ENCODE data around the gene CDK6. TPM values are rescaled to one million over a fixed set of nuclear protein-coding genes. Genes with fewer than 3 reads are reported as not detected.
A peak's percentile ranks its signal among the peaks of the same experiment; 100 is the strongest.

CDK6 gene
- total RNA-seq, 4 donors from 2014 or later = 1.2 to 6.9 (median 2.6) TPM

GRCh38 chr7:92830532-92831110 lies 5.8 kb downstream of the CDK6 start:
- peaks cover 11 to 46% (median 44%) of the 10 kb centered on the region in 3 donors for H3K27me3 ChIP-seq
- no peaks in the 10 kb centered on the region for H3K36me3 ChIP-seq
- no peak for DNase-seq
- TF ChIP-seq, protein P1, sequence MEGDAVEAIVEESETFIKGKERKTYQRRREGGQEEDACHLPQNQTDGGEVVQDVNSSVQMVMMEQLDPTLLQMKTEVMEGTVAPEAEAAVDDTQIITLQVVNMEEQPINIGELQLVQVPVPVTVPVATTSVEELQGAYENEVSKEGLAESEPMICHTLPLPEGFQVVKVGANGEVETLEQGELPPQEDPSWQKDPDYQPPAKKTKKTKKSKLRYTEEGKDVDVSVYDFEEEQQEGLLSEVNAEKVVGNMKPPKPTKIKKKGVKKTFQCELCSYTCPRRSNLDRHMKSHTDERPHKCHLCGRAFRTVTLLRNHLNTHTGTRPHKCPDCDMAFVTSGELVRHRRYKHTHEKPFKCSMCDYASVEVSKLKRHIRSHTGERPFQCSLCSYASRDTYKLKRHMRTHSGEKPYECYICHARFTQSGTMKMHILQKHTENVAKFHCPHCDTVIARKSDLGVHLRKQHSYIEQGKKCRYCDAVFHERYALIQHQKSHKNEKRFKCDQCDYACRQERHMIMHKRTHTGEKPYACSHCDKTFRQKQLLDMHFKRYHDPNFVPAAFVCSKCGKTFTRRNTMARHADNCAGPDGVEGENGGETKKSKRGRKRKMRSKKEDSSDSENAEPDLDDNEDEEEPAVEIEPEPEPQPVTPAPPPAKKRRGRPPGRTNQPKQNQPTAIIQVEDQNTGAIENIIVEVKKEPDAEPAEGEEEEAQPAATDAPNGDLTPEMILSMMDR (IDR thresholded peaks at IDR 0.05 in 4 of 5, conservative IDR thresholded peaks at IDR 0.05 in 1 of 5) = no peak
- TF ChIP-seq POLR2A (IDR thresholded peaks at IDR 0.05) = no peak
- intact Hi-C loops (cut with DNase I; ENCODE audit: low total_unique reads) = loop anchor here (5.0 kb wide), 1 partner anchor 208 kb away; no protein-coding TSS in a partner anchor
- H3K4me3 ChIP-seq = peak overlapping the region in 1 of 4 donors; percentile 72
- H3K27ac ChIP-seq = peak overlapping the region in 3 of 4 donors; percentile 2 to 78 (median 5)
- no peaks in the 10 kb centered on the region for H3K9me3 ChIP-seq
- H3K4me1 ChIP-seq = peaks cover 0 to 6% of the 10 kb centered on the region in 2 donors
- no peak for ATAC-seq
- in situ Hi-C loops (cut with MboI; ENCODE audit: low sequenced_read_pairs in 4 of 4) = loop anchor here in 3 of 4 donors (5.0 to 25.0 kb wide), 3 partner anchors 203 to 218 kb away; no protein-coding TSS in a partner anchor

DNA sequence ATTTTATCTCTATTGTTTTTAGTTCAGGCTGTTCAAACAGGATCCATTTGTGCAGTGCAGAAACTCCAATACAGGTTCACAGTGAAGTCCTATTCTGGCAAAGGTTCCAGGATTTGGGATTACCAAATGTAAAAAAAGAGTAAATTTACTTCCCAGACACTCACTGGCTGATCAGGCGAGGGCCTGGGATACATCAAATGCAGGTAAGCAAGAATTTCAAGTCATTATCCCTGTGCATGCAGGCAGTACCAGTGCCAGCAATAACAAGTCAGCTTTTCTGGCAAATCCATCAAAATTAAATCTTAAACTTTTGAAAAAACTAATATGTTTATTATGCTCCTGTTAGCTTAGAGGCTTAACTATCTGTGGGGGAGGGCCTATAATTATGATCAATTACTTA lies 6.3 kb downstream of the CDK6 start:
- DNase-seq = no peak
- Histone ChIP-seq H3K9me3 (no peaks in the 10 kb centered on the region), H3K4me3 (no peak overlapping the region), H3K36me3 (no peaks in the 10 kb centered on the region), H3K27ac (peak overlapping the region in 1 of 4 donors; percentile 78), H3K4me1 (peaks cover 0 to 6% of the 10 kb centered on the region in 2 donors), H3K27me3 (peaks cover 11 to 41% (median 38%) of the 10 kb centered on the region in 3 donors)
- intact Hi-C loops (cut with DNase I; ENCODE audit: low total_unique reads) = loop anchor here (5.0 kb wide), 1 partner anchor 208 kb away; no protein-coding TSS in a partner anchor
- TF ChIP-seq POLR2A (IDR thresholded peaks at IDR 0.05) = no peak
- TF ChIP-seq, protein P1 (IDR thresholded peaks at IDR 0.05 in 4 of 5, conservative IDR thresholded peaks at IDR 0.05 in 1 of 5) = no peak
- ATAC-seq = no peak
- in situ Hi-C loops (cut with MboI; ENCODE audit: low sequenced_read_pairs in 4 of 4) = loop anchor here in 3 of 4 donors (5.0 to 25.0 kb wide), 3 partner anchors 203 to 218 kb away; no protein-coding TSS in a partner anchor

- in situ Hi-C loops (cut with MboI; ENCODE audit: low sequenced_read_pairs in 4 of 4) = loop anchor here in 1 of 4 donors (25.0 kb wide), 1 partner anchor 215 kb away; no protein-coding TSS in a partner anchor
- H3K27me3 ChIP-seq = peaks cover 10 to 18% (median 16%) of the 10 kb centered on the region in 3 donors
- H3K9me3 ChIP-seq = no peaks in the 10 kb centered on the region
- ATAC-seq (no peak), DNase-seq (no peak)
- intact Hi-C loops (cut with DNase I; ENCODE audit: low total_unique reads) = no loop called here
- H3K36me3 ChIP-seq = no peaks in the 10 kb centered on the region
- H3K4me1 ChIP-seq = peaks cover 0 to 6% of the 10 kb centered on the region in 2 donors
- H3K27ac ChIP-seq = no peak overlapping the region
- H3K4me3 ChIP-seq = no peak overlapping the region
- no peak for TF ChIP-seq POLR2A (IDR thresholded peaks at IDR 0.05)
- TF ChIP-seq, protein P1 (IDR thresholded peaks at IDR 0.05 in 4 of 5, conservative IDR thresholded peaks at IDR 0.05 in 1 of 5) = no peak
Observed at GRCh38 chr7:92827464-92828120, 8.8 kb downstream of the CDK6 start.

DNA sequence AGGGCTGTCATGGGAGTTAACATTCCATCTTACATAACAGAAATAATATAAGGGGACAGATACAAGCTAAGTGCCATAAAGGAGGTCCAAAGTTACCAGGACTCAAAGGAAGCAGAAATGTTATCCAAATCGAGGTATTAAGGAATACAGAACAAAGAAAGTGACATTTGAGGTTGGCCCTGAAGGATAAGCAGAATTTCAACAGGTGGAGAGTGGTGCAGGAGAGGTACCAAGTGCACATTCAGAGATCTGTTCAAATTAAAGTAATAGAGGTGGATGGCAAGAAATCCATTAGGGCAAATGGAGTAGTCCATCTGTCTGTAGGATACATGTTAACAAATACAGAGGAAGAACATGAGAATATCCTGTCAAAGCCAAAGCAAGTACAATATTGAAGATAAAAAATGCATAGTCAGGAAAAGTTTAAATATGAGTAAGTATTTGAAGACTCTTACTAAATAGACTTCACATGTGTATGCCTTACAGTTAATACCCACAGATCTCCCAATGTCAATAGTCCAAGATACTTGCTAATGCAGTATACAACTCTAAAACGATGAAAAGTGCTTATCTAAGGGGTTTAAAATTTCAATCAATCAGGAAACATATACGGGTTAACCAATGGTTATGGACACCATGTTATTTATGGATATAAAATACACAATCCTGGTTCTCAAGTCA lies 10.0 kb downstream of the CDK6 start:
- H3K4me1 ChIP-seq = peaks cover 0 to 6% of the 10 kb centered on the region in 2 donors
- in situ Hi-C loops (cut with MboI; ENCODE audit: low sequenced_read_pairs in 4 of 4) (loop anchor here in 1 of 4 donors (25.0 kb wide), 1 partner anchor 214 kb away; no protein-coding TSS in a partner anchor), intact Hi-C loops (cut with DNase I; ENCODE audit: low total_unique reads) (no loop called here)
- ATAC-seq = no peak
- TF ChIP-seq POLR2A (IDR thresholded peaks at IDR 0.05) = no peak
- TF ChIP-seq, protein P1 (IDR thresholded peaks at IDR 0.05 in 4 of 5, conservative IDR thresholded peaks at IDR 0.05 in 1 of 5) = no peak
- no peaks in the 10 kb centered on the region for H3K36me3 ChIP-seq
- H3K27me3 ChIP-seq = peaks cover 5 to 6% (median 5%) of the 10 kb centered on the region in 3 donors
- no peak overlapping the region for H3K4me3 ChIP-seq
- DNase-seq = no peak
- no peak overlapping the region for H3K27ac ChIP-seq
- no peaks in the 10 kb centered on the region for H3K9me3 ChIP-seq
